PFSK-1 (cell line): ENCODE results near the gene HOXD11.

ENCODE experiments used
- FOXP2 ChIP-seq: optimal IDR thresholded peaks from 2 replicates; pipeline ENCODE3; 2011; ENCODE audit warnings: borderline replicate concordance, control low read depth, inconsistent platforms; ENCODE audit not compliant: insufficient read depth; ENCODE audit errors: extremely low read length, extremely low read depth
- POLR2AphosphoS5 ChIP-seq: IDR thresholded peaks from 2 replicates; pipeline ENCODE4 v1.6.1; 2012; ENCODE audit warnings: low read depth, mild to moderate bottlenecking, control low read depth, low read length, moderate library complexity
- SIN3A ChIP-seq: IDR thresholded peaks from 2 replicates; pipeline ENCODE4 v1.6.1; 2012; ENCODE audit warnings: mild to moderate bottlenecking, low read length, moderate library complexity, borderline replicate concordance; ENCODE audit not compliant: insufficient read depth
- TAF1 ChIP-seq: IDR thresholded peaks from 2 replicates; pipeline ENCODE4 v1.6.1; 2012; ENCODE audit warnings: low read length, control low read depth, borderline replicate concordance; ENCODE audit not compliant: insufficient read depth
- TF ChIP-seq, protein P1 (sequence below), 2 experiments: IDR thresholded peaks; 2 replicates each; pipeline versions ENCODE4 v1.6.1 to v1.8.0; 2011 to 2012; ENCODE audit warnings: low read depth in 2 of 2, low read length in 2 of 2, control low read depth in 1 of 2, inconsistent platforms in 1 of 2, mild to moderate bottlenecking in 1 of 2, moderate library complexity in 1 of 2; ENCODE audit not compliant: insufficient read depth in 1 of 2

HOXD11 gene

DNA sequence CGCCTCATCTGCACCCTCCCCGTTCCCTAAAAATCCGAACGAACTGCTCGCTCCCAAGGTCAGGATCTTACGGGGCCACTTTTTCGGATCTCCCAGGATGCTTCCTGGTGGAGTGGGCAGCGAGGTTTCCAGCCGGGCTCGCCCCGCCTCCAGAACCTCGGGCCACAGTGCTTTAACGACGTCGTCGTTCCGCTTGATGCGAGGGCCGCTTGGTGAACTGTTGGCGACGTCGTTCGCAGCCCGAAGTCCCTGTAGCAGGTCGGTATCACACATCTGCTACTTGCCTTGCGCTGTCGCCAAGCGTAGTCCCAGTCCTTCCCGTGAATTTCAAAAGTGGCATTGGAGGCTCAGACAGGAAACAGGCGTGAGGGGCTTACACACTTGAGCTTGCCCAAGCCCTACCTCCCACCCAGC is 38.7 kb upstream of the HOXD11 start:
- no peak for TF ChIP-seq FOXP2
- TF ChIP-seq TAF1, result no peak
- no peak for TF ChIP-seq POLR2AphosphoS5
- no peak for TF ChIP-seq SIN3A
- TF ChIP-seq, protein P1, sequence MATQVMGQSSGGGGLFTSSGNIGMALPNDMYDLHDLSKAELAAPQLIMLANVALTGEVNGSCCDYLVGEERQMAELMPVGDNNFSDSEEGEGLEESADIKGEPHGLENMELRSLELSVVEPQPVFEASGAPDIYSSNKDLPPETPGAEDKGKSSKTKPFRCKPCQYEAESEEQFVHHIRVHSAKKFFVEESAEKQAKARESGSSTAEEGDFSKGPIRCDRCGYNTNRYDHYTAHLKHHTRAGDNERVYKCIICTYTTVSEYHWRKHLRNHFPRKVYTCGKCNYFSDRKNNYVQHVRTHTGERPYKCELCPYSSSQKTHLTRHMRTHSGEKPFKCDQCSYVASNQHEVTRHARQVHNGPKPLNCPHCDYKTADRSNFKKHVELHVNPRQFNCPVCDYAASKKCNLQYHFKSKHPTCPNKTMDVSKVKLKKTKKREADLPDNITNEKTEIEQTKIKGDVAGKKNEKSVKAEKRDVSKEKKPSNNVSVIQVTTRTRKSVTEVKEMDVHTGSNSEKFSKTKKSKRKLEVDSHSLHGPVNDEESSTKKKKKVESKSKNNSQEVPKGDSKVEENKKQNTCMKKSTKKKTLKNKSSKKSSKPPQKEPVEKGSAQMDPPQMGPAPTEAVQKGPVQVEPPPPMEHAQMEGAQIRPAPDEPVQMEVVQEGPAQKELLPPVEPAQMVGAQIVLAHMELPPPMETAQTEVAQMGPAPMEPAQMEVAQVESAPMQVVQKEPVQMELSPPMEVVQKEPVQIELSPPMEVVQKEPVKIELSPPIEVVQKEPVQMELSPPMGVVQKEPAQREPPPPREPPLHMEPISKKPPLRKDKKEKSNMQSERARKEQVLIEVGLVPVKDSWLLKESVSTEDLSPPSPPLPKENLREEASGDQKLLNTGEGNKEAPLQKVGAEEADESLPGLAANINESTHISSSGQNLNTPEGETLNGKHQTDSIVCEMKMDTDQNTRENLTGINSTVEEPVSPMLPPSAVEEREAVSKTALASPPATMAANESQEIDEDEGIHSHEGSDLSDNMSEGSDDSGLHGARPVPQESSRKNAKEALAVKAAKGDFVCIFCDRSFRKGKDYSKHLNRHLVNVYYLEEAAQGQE (IDR thresholded peaks at IDR 0.05; ENCODE audit: insufficient read depth in 1 of 2, low read depth in 2 of 2, low read length in 2 of 2), result no peak

DNA sequence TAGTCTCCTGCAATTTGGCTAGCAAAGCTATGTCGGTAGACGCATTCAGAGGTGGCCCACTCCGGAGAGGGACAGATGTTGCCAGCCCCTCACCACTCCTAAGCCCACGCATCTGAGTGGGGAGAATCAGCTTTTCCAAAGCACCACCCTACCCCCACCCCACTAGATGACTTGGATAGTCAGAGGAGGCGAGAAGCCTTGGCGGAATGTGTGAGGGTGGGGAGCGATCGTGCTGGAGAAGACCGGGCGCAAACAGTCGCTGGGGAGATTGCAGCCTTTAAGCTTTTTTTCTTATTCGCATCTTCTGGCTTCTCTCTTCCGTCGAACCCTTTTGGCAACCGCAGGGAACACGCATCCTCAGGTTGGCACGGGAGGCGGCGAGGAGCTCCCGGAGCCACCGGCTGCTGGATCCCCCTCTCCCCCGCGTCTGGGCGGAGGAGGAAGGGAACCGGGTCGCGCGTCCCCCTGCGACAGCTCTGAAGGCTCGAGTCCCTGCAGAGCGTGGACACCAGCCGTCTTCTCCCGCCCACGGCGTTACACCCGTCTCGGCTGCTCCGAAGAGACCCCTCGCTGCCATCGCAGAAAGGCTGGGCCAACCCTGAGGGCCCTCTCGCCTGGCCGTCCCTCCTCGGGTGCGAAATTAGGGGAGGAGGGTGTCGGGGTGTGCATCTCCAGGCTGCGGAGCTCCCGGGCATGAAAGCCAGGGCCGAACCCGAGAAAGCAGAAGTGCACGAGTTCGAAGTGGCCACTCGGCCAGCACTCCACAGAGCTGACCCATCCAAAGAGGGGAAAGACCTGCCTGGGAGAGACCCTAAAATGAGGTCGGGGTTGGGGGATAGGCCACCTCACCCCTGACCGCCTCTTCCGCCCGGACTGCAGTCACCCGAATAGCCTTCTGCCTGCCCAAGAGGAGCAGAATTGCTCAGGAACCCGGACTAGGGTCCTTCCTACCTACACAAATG is 35.5 kb upstream of the HOXD11 start:
- TF ChIP-seq, protein P1 (IDR thresholded peaks at IDR 0.05; ENCODE audit: insufficient read depth in 1 of 2, low read depth in 2 of 2, low read length in 2 of 2), result no peak
- TF ChIP-seq FOXP2, result no peak
- TF ChIP-seq POLR2AphosphoS5, result no peak
- TF ChIP-seq TAF1, result no peak
- TF ChIP-seq SIN3A, result no peak

DNA sequence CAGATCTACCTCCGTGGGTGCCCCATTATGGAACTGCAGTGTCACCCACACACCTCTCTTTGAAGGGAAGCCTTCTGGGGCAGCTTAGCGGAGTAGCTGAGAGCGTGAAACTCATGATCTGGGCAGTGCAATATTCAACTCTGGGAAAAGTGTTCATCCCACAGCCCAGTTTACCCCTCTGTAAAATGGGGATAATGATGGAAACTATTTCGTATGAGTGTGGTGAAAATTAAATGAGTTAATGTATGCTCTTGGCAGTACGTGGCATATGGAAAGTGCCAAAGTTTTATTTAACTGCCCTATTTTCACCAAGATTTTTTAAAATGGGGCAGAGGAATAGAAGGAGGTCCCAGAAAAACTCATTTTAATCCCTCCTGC is 34.8 kb upstream of the HOXD11 start:
- TF ChIP-seq, protein P1 (IDR thresholded peaks at IDR 0.05; ENCODE audit: insufficient read depth in 1 of 2, low read depth in 2 of 2, low read length in 2 of 2), result no peak
- TF ChIP-seq TAF1, result no peak
- no peak for TF ChIP-seq FOXP2
- no peak for TF ChIP-seq POLR2AphosphoS5
- no peak for TF ChIP-seq SIN3A

DNA sequence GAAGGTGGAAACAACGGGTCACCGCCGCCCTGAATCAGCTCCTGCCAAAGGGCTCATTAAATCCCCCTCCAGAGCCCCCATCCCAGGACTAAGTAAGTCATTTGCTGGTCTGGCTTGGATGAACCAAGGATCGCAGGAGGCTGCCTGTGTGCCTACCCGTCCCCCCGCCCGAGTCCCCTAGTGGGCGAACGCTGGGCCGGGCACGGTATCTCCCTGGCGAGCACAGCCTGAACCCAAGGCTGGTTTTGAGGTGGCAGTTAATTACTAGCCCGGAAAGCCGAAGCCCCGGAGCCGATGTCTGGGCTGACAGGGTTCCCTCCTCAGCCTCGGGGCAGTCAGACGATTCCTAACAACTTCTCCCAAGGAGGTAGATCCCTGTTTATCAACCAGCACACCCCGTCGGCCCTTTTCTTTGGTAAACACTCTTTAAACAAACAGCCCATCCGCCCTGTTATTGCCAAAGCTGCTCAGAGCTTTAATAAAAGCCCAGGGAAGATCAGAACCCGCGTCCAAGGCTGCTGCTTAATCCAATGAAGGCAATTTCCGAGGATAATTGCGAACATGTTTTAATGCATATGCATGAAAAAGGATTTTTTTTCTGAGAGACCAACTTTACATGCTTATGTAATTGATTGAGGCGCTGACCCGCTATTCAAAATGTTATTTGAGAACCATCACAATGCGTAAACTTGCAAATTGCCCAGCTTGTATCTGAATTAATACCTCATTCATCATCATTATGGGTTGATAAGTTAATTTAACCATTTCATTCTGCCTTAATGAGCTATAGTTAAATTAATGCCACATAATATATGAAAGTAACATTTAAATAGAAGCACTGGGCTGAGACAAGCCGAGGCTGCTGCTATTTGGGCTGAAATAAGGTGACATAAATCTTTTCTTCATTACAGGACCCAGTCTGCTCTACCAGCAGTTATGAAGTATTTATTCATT is 33.9 kb upstream of the HOXD11 start:
- TF ChIP-seq SIN3A, result no peak

DNA sequence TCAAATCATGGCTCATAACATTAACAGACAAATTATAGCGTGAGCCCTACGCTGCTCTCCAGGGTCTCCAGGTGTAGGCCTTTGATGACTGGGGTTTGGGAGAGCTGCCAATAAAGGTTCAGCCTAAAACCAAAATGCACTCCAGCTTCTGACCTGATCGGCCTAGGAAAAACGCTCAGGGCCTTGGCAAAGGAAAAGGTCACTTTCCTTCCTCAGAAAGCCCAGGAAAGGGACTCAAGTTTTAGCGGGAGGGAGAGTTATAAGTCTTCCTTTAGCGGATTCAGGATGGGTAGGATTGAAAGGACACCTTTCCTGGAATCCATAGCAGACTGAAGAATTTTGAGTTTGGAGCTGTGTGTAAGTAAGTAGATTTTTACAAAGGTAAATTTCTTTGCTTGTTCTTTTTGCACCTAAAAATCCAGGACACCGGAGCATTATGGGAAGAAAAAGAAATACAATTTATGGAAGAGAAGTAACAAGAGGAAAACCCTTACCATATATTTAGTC is 32.1 kb upstream of the HOXD11 start:
- TF ChIP-seq FOXP2 (no peak), SIN3A (no peak), POLR2AphosphoS5 (no peak), TAF1 (no peak)
- TF ChIP-seq, protein P1 (IDR thresholded peaks at IDR 0.05; ENCODE audit: insufficient read depth in 1 of 2, low read depth in 2 of 2, low read length in 2 of 2), result no peak
